NB4 (cell line): ENCODE results near the gene HYAL1.
"Not testable (repeated sequence)": the region's sequence is repeated elsewhere in the genome, so short reads cannot be mapped to it uniquely, and the experiment has no call there.

ENCODE experiments used
- DNase-seq: peaks from one replicate; pipeline ENCODE4 v3.0.0; 2010; ENCODE audit warnings: low read depth
- H3K4me3 ChIP-seq: one replicate; pipeline ENCODE4 v1.5.1; 2011; ENCODE audit warnings: mild to moderate bottlenecking, low read depth, low read length, moderate library complexity
- CTCF ChIP-seq: IDR thresholded peaks from one replicate; pipeline ENCODE4 v1.5.1; 2012; ENCODE audit warnings: low read depth, low read length
- MAX ChIP-seq: IDR thresholded peaks from 2 replicates; pipeline ENCODE4 v1.6.1; 2011; ENCODE audit warnings: low read depth, low read length
- MYC ChIP-seq: IDR thresholded peaks from 2 replicates; pipeline ENCODE4 v1.6.1; 2011; ENCODE audit warnings: low read depth, low read length
- POLR2A ChIP-seq: IDR thresholded peaks from 2 replicates; pipeline ENCODE4 v1.6.1; 2011; ENCODE audit warnings: mild to moderate bottlenecking; ENCODE audit not compliant: insufficient read length; ENCODE audit errors: extremely low read depth

Gene HYAL1

GRCh38 chr3:50266017-50266416 is 37.4 kb downstream of the HYAL1 start:
- DNase-seq: no peak
- TF ChIP-seq CTCF (no peak), MYC (no peak), POLR2A (no peak), MAX (no peak)
- H3K4me3 ChIP-seq: no peak overlapping the region

GRCh38 chr3:50265571-50265970 is 37.8 kb downstream of the HYAL1 start:
- TF ChIP-seq MYC: no peak
- no peak for TF ChIP-seq CTCF
- TF ChIP-seq POLR2A: no peak
- TF ChIP-seq MAX: no peak

GRCh38 chr3:50264964-50265485 is 38.3 kb downstream of the HYAL1 start:
- no peak overlapping the region for H3K4me3 ChIP-seq
- no peak for TF ChIP-seq MAX
- TF ChIP-seq MYC: no peak
- TF ChIP-seq CTCF: no peak
- TF ChIP-seq POLR2A: no peak
- DNase-seq: no peak

More at GRCh38 chr3:50265571-50265970, 37.8 kb downstream of the HYAL1 start:
- no peak for DNase-seq
- H3K4me3 ChIP-seq: no peak overlapping the region

GRCh38 chr3:50264383-50264963 is 38.9 kb downstream of the HYAL1 start:
- DNase-seq: no peak
- no peak for TF ChIP-seq POLR2A
- TF ChIP-seq MYC: no peak
- TF ChIP-seq CTCF: no peak
- no peak for TF ChIP-seq MAX
- no peak overlapping the region for H3K4me3 ChIP-seq

GRCh38 chr3:50263478-50264382 is 39.6 kb downstream of the HYAL1 start:
- no peak for DNase-seq
- no peak for TF ChIP-seq MYC
- no peak overlapping the region for H3K4me3 ChIP-seq

GRCh38 chr3:50262778-50263177 is 40.6 kb downstream of the HYAL1 start:
- DNase-seq: no peak
- TF ChIP-seq MAX (no peak), MYC (no peak), POLR2A (no peak), CTCF (no peak)
- H3K4me3 ChIP-seq: no peak overlapping the region

GRCh38 chr3:50262200-50262599 is 41.2 kb downstream of the HYAL1 start:
- not testable (repeated sequence) for H3K4me3 ChIP-seq

More at GRCh38 chr3:50262200-50262599, 41.2 kb downstream of the HYAL1 start:
- DNase-seq: not testable (repeated sequence)
